LNCaP clone FGC (cell line): ENCODE data around the gene GLO1.

Experiments used
- DNase-seq: peaks from one replicate; pipeline ENCODE4 v3.0.0-alpha.2; 2011; ENCODE audit warnings: low read depth
- H3K4me3 ChIP-seq: 2 replicates; pipeline ENCODE4 v1.5.1; 2011; ENCODE audit warnings: mild to moderate bottlenecking, low read depth, low read length, control low read depth
- TF ChIP-seq, protein P1 (sequence below): IDR thresholded peaks from 2 replicates; pipeline ENCODE4 v1.5.1; 2012; ENCODE audit warnings: mild to moderate bottlenecking; ENCODE audit not compliant: control insufficient read depth, insufficient read depth; ENCODE audit errors: extremely low read depth

The GLO1 gene

GRCh38 chr6:38730140-38730862, 27.4 kb upstream of the GLO1 start:
- peak; percentile 89 for DNase-seq
- no peak overlapping the region for H3K4me3 ChIP-seq
- TF ChIP-seq, protein P1, sequence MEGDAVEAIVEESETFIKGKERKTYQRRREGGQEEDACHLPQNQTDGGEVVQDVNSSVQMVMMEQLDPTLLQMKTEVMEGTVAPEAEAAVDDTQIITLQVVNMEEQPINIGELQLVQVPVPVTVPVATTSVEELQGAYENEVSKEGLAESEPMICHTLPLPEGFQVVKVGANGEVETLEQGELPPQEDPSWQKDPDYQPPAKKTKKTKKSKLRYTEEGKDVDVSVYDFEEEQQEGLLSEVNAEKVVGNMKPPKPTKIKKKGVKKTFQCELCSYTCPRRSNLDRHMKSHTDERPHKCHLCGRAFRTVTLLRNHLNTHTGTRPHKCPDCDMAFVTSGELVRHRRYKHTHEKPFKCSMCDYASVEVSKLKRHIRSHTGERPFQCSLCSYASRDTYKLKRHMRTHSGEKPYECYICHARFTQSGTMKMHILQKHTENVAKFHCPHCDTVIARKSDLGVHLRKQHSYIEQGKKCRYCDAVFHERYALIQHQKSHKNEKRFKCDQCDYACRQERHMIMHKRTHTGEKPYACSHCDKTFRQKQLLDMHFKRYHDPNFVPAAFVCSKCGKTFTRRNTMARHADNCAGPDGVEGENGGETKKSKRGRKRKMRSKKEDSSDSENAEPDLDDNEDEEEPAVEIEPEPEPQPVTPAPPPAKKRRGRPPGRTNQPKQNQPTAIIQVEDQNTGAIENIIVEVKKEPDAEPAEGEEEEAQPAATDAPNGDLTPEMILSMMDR = no peak

DNA sequence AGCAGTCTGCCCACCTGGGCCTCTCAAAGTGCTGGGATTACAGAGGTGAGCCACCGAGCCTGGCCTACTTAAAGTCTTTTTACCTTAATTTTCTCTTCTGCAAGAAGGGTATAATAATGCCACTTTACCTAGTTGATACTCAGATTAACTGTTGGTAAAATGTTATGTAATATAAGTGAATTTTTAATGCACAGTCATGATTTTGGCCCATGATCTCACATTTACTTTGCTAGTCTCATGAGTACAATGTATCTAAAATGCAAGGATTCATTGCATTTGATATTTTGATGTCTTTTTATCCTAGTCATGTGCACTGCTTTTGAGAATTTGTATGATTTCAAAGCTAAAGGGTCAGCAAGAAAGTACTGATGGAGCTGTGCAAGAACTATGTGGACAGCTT, 25.3 kb upstream of the GLO1 start:
- DNase-seq = no peak
- no peak overlapping the region for H3K4me3 ChIP-seq
- TF ChIP-seq, protein P1 = no peak

GRCh38 chr6:38725414-38726183, 22.7 kb upstream of the GLO1 start:
- H3K4me3 ChIP-seq = no peak overlapping the region
- TF ChIP-seq, protein P1 = no peak
- DNase-seq = no peak

DNA sequence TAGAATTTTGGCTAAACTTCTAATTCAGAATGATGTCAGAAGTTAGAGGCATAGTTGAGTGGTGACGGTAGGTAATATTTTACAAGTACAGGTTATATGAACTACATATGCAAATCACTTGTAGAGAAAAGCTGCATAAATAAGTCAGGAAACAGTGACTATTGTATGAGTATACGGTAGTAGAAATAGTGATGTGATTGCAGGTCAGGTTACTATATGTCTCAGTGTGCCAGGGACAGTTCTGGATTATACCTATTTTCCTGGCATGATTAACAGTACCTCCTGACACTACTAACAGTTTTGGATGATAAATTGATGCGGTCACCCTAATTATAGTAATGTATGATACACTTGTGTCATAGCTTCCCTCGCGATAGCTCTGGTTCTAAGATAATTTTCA, 21.4 kb upstream of the GLO1 start:
- TF ChIP-seq, protein P1 = no peak
- no peak for DNase-seq
- H3K4me3 ChIP-seq = no peak overlapping the region

GRCh38 chr6:38723783-38724182, 20.8 kb upstream of the GLO1 start:
- no peak overlapping the region for H3K4me3 ChIP-seq
- TF ChIP-seq, protein P1 = no peak
- no peak for DNase-seq

- TF ChIP-seq, protein P1 = no peak
- no peak overlapping the region for H3K4me3 ChIP-seq
- no peak for DNase-seq
Measured at GRCh38 chr6:38722727-38723334, 19.9 kb upstream of the GLO1 start.

GRCh38 chr6:38722038-38722437, 19.1 kb upstream of the GLO1 start:
- no peak for DNase-seq
- H3K4me3 ChIP-seq = no peak overlapping the region
- TF ChIP-seq, protein P1 = no peak
